Right lobe of liver (tissue), 6 donors: ENCODE results near the gene EME2. TPM values are rescaled to one million over a fixed set of nuclear protein-coding genes. Genes with fewer than 3 reads are reported as not detected.
A peak's percentile ranks its signal among the peaks of the same experiment; 100 is the strongest.

ENCODE experiments used
- ATAC-seq, 4 donors: fragments of 200-7000 bp; cut with Tn5 transposase; one replicate each; pipeline ENCODE4 v1.9.1; 2020; ENCODE audit warnings: mild to moderate bottlenecking in 4 of 4, moderate library complexity in 4 of 4
- DNase-seq, 3 donors: peaks; one replicate each; pipeline ENCODE4 v3.0.0-alpha.2; 2020
- H3K27ac ChIP-seq, 3 donors: fragments of 200-600 bp; one replicate each; pipeline ENCODE4 v1.8.0; 2022
- H3K27me3 ChIP-seq, 2 donors: fragments of 200-600 bp; one replicate each; pipeline ENCODE4 v1.8.0; 2022
- H3K36me3 ChIP-seq, 4 donors: fragments of 200-600 bp; sonication (generic) in 1 of 4; one replicate each; pipeline versions ENCODE4 v1.5.1 to v1.8.0; 2017 to 2022; ENCODE audit warnings: control low read depth in 1 of 4
- H3K4me1 ChIP-seq, 4 donors: fragments of 200-600 bp; sonication (generic) in 1 of 4; one replicate each; pipeline versions ENCODE4 v1.5.1 to v1.8.0; 2017 to 2022; ENCODE audit warnings: control low read depth in 1 of 4
- H3K4me3 ChIP-seq, 3 donors: fragments of 200-600 bp; one replicate each; pipeline ENCODE4 v1.8.0; 2022
- H3K9me3 ChIP-seq, 4 donors: fragments of 200-600 bp; sonication (generic) in 1 of 4; one replicate each; pipeline versions ENCODE4 v1.5.1 to v1.8.0; 2017 to 2022; ENCODE audit warnings: control low read depth in 1 of 4
- CTCF ChIP-seq, 4 donors: fragments of 200-600 bp in 3 of 4; fragments of 450-650 bp in 1 of 4; IDR thresholded peaks; one replicate each; pipeline versions ENCODE4 v1.5.1 to v1.8.0; 2016 to 2022; ENCODE audit warnings: antibody characterized with exemption in 4 of 4, mild to moderate bottlenecking in 2 of 4
- POLR2A ChIP-seq: fragments of 450-650 bp; IDR thresholded peaks from one replicate; pipeline ENCODE4 v1.6.1; 2017; ENCODE audit warnings: antibody characterized with exemption, mild to moderate bottlenecking
- WGBS: methylation state at CpG from one replicate; pipeline ENCODE4 v1.1.6; 2018; ENCODE audit warnings: low coverage, low lambda C conversion rate; ENCODE audit not compliant: insufficient coverage; ENCODE audit errors: missing lambda C conversion rate; 5-methylcytosine and 5-hydroxymethylcytosine counted together
- intact Hi-C, 2 donors: fragments of 100-400 bp; cut with DNase I; formaldehyde crosslinking; loops; one replicate each; pipeline versions ENCODE4 v1.11.2 to v1.14.1; 2022
- total RNA-seq, 6 experiments: library from RNA; depleted of rRNA in 2 of 6; stranded (reverse); fragments of >200 nt in 2 of 6; fragmentation: NEBNext Ultra II Directional in 3 of 6; extraction: Animal tissue kit (Norgen Biotek cat#: 25700) in 3 of 6; gene quantifications; one replicate each; pipeline versions ENCODE4 v1.1.0 to v1.2.4, GENCODE V29; 2016 to 2023
- donor health status: DM: no; HTN: yes; CAD: no.
- donor health status: DM: no; HTN: no; CAD: no.
- donor health status: DM: no; HTN: no; CAD: no.
- donor health status: DM: no; HTN: yes; CAD: no.
- donor health status: DM: no; HTN: yes; CAD: no.

Gene EME2
- total RNA-seq, 6 experiments from 2014 or later = 3.8 to 11.1 (median 5.0) TPM

DNA sequence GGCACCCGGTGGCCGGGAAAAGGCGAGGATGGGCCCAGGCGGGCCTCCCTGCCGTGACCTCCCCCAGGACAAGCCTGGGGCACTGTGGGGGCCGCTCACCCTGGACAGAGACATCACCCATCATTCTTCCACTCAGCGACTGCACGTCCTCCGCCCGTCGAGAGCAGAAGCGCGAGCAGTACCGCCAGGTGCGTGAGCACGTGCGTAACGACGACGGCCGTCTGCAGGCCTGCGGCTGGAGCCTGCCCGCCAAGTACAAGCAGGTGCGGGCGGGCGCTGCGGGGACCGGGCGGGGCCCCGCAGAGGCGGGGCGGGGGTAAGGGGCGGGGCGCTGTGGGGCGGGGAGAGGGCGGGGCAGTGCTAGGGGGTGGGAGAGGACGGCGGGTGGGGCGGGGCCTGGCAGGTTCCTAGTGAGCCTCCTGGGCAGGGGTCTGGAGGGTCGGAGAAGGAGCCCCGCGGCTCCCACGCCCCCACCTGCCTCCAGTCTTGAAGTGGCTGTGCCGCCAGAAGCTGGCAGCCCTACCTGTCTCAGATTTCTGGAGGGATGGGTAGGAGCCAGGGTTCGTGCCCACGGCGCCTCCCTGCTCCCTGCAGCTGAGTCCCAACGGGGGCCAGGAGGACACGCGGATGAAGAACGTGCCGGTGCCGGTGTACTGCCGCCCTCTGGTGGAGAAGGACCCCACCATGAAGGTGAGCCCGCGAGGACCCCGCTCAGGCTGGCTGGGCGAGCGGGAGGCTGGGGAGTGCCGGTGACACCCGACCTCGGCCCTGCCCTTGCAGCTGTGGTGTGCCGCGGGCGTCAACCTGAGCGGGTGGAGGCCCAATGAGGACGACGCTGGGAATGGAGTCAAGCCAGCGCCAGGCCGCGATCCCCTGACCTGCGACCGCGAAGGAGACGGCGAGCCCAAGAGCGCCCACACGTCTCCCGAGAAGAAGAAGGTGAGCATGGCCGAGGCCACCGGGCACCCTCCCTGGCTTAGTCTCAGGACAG lies 8.8 kb upstream of the EME2 start:
- no peak for ATAC-seq
- Histone ChIP-seq H3K36me3 (peaks cover 0 to 48% (median 6%) of the 10 kb centered on the region in 4 donors), H3K4me3 (no peak overlapping the region), H3K27me3 (no peaks in the 10 kb centered on the region), H3K4me1 (no peaks in the 10 kb centered on the region), H3K27ac (no peak overlapping the region), H3K9me3 (no peaks in the 10 kb centered on the region)
- WGBS = 95% methylated on average over 33 of the region's 81 CpGs
- no peak for TF ChIP-seq POLR2A
- TF ChIP-seq CTCF (IDR thresholded peaks at IDR 0.05) = peak in 1 of 4 donors; percentile 14
- DNase-seq = no peak
- intact Hi-C loops = no loop called here

DNA sequence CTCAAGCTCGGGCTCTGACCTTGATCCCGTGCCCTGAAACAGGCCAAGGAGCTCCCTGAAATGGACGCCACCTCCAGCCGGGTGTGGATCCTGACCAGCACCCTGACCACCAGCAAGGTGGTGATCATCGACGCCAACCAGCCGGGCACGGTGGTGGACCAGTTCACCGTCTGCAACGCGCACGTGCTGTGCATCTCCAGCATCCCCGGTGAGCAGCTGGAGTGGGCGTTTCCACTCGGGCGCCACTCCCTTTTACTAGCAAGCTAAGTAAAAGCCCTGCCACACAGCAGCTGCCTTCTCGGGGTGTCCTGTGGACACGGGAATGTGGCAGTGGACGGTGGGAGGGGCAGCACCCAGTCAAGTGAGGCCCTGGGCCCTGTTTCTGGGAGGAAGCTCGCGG lies 7.6 kb upstream of the EME2 start:
- no peak for DNase-seq
- H3K27ac ChIP-seq = no peak overlapping the region
- H3K4me1 ChIP-seq = peaks cover 0 to 1% (median 0%) of the 10 kb centered on the region in 4 donors
- no peak for TF ChIP-seq CTCF (IDR thresholded peaks at IDR 0.05)
- no peak for TF ChIP-seq POLR2A
- no CpG with 5 or more reads among the region's 21 CpGs for WGBS
- intact Hi-C loops = no loop called here
- H3K36me3 ChIP-seq = peaks cover 0 to 46% (median 6%) of the 10 kb centered on the region in 4 donors
- H3K9me3 ChIP-seq = no peaks in the 10 kb centered on the region
- ATAC-seq = no peak
- no peaks in the 10 kb centered on the region for H3K27me3 ChIP-seq
- H3K4me3 ChIP-seq = no peak overlapping the region

GRCh38 chr16:1765826-1766225 lies 6.8 kb upstream of the EME2 start:
- intact Hi-C loops = no loop called here
- ATAC-seq (no peak), DNase-seq (no peak)
- Histone ChIP-seq H3K4me1 (peaks cover 0 to 10% (median 0%) of the 10 kb centered on the region in 4 donors), H3K27me3 (no peaks in the 10 kb centered on the region), H3K9me3 (no peaks in the 10 kb centered on the region), H3K36me3 (peaks cover 0 to 40% (median 3%) of the 10 kb centered on the region in 4 donors), H3K4me3 (no peak overlapping the region), H3K27ac (no peak overlapping the region)
- TF ChIP-seq POLR2A (no peak), CTCF (IDR thresholded peaks at IDR 0.05) (no peak)
- WGBS = 80% methylated on average over 2 of the region's 22 CpGs

GRCh38 chr16:1766231-1766630 lies 6.4 kb upstream of the EME2 start:
- Histone ChIP-seq H3K9me3 (no peaks in the 10 kb centered on the region), H3K27me3 (no peaks in the 10 kb centered on the region), H3K36me3 (peaks cover 0 to 40% (median 2%) of the 10 kb centered on the region in 4 donors), H3K27ac (no peak overlapping the region), H3K4me3 (no peak overlapping the region), H3K4me1 (peaks cover 0 to 11% (median 0%) of the 10 kb centered on the region in 4 donors)
- WGBS = 90% methylated on average over 3 of the region's 19 CpGs
- ATAC-seq (no peak), DNase-seq (no peak)
- TF ChIP-seq POLR2A = no peak
- no peak for TF ChIP-seq CTCF (IDR thresholded peaks at IDR 0.05)
- intact Hi-C loops = no loop called here
